Measurements from ENCODE around the gene RABEPK.
A peak's percentile ranks its signal among the peaks of the same experiment; 100 is the strongest.
"Not testable (repeated sequence)": the region's sequence is repeated elsewhere in the genome, so short reads cannot be mapped to it uniquely, and the experiment has no call there.

Gene RABEPK

GRCh38 chr9:125258832-125259534 lies 58.6 kb downstream of the RABEPK start:
- Histone ChIP-seq H3K4me3 (ENCODE audit: low read depth in 1 of 2, low read length in 2 of 2) (no peak overlapping the region), H3K9ac (ENCODE audit: low read length) (no peak overlapping the region), H3K27me3 (ENCODE audit: control insufficient read depth in 1 of 2, insufficient read depth in 2 of 2, low read length in 2 of 2) (peaks cover 0 to 3% of the 10 kb centered on the region in 2 donors), H3K27ac (ENCODE audit: low read depth, low read length) (no peak overlapping the region), H3K36me3 (ENCODE audit: insufficient read depth, low read length) (no peaks in the 10 kb centered on the region), H3K4me1 (ENCODE audit: insufficient read depth, low read length) (no peaks in the 10 kb centered on the region), H3K9me3 (ENCODE audit: low read length) (no peaks in the 10 kb centered on the region)

- no peak overlapping the region for H3K27ac ChIP-seq (ENCODE audit: low read depth, low read length)
- H3K27me3 ChIP-seq (ENCODE audit: control insufficient read depth in 1 of 2, insufficient read depth in 2 of 2, low read length in 2 of 2), result peaks cover 0 to 3% of the 10 kb centered on the region in 2 donors
- no peaks in the 10 kb centered on the region for H3K36me3 ChIP-seq (ENCODE audit: insufficient read depth, low read length)
- H3K4me3 ChIP-seq (ENCODE audit: low read depth in 1 of 2, low read length in 2 of 2), result no peak overlapping the region
- no peaks in the 10 kb centered on the region for H3K9me3 ChIP-seq (ENCODE audit: low read length)
- H3K9ac ChIP-seq (ENCODE audit: low read length), result no peak overlapping the region
- H3K4me1 ChIP-seq (ENCODE audit: insufficient read depth, low read length), result no peaks in the 10 kb centered on the region
Observed at GRCh38 chr9:125260561-125260960, 60.2 kb downstream of the RABEPK start.

GRCh38 chr9:125261501-125262293 lies 61.4 kb downstream of the RABEPK start, which contains the start of gene GAPVD1:
GAPVD1 (plus strand) TSS chr9:125261826; CDS start chr9:125298922, 37,096 bp downstream.
- H3K4me3 ChIP-seq (ENCODE audit: low read depth in 1 of 2, low read length in 2 of 2), result peak within 1 kb of the TSS; percentile 69 to 73
- peak within 1 kb of the TSS; percentile 65 for H3K9ac ChIP-seq (ENCODE audit: low read length)
- peaks cover 0 to 3% of the 10 kb centered on the region in 2 donors for H3K27me3 ChIP-seq (ENCODE audit: control insufficient read depth in 1 of 2, insufficient read depth in 2 of 2, low read length in 2 of 2)
- H3K9me3 ChIP-seq (ENCODE audit: low read length), result no peaks in the 10 kb centered on the region
- peak within 1 kb of the TSS; percentile 67 for H3K27ac ChIP-seq (ENCODE audit: low read depth, low read length)
- no peaks in the 10 kb centered on the region for H3K4me1 ChIP-seq (ENCODE audit: insufficient read depth, low read length)
- no peaks in the 10 kb centered on the region for H3K36me3 ChIP-seq (ENCODE audit: insufficient read depth, low read length)

GRCh38 chr9:125262294-125262991 lies 62.1 kb downstream of the RABEPK start:
- peak overlapping the region; percentile 69 to 73 for H3K4me3 ChIP-seq (ENCODE audit: low read depth in 1 of 2, low read length in 2 of 2)
- H3K9me3 ChIP-seq (ENCODE audit: low read length), result no peaks in the 10 kb centered on the region
- peak overlapping the region; percentile 67 for H3K27ac ChIP-seq (ENCODE audit: low read depth, low read length)
- peak overlapping the region; percentile 65 for H3K9ac ChIP-seq (ENCODE audit: low read length)
- H3K36me3 ChIP-seq (ENCODE audit: insufficient read depth, low read length), result no peaks in the 10 kb centered on the region
- H3K4me1 ChIP-seq (ENCODE audit: insufficient read depth, low read length), result no peaks in the 10 kb centered on the region
- H3K27me3 ChIP-seq (ENCODE audit: control insufficient read depth in 1 of 2, insufficient read depth in 2 of 2, low read length in 2 of 2), result peaks cover 0 to under 1% of the 10 kb centered on the region in 2 donors

- H3K27ac ChIP-seq (ENCODE audit: low read depth, low read length); H3K27me3 ChIP-seq (ENCODE audit: control insufficient read depth in 1 of 2, insufficient read depth in 2 of 2, low read length in 2 of 2); H3K4me3 ChIP-seq (ENCODE audit: low read depth in 1 of 2, low read length in 2 of 2); H3K4me1 ChIP-seq (ENCODE audit: insufficient read depth, low read length); H3K9me3 ChIP-seq (ENCODE audit: low read length); H3K9ac ChIP-seq (ENCODE audit: low read length); H3K36me3 ChIP-seq (ENCODE audit: insufficient read depth, low read length): not testable (repeated sequence)
Observed at GRCh38 chr9:125264068-125264467, 63.7 kb downstream of the RABEPK start.

- H3K9ac ChIP-seq (ENCODE audit: low read length), result no peak overlapping the region
- H3K27ac ChIP-seq (ENCODE audit: low read depth, low read length), result no peak overlapping the region
- no peaks in the 10 kb centered on the region for H3K27me3 ChIP-seq (ENCODE audit: control insufficient read depth in 1 of 2, insufficient read depth in 2 of 2, low read length in 2 of 2)
- no peaks in the 10 kb centered on the region for H3K9me3 ChIP-seq (ENCODE audit: low read length)
- no peaks in the 10 kb centered on the region for H3K36me3 ChIP-seq (ENCODE audit: insufficient read depth, low read length)
- peaks cover 13% of the 10 kb centered on the region for H3K4me1 ChIP-seq (ENCODE audit: insufficient read depth, low read length)
- H3K4me3 ChIP-seq (ENCODE audit: low read depth in 1 of 2, low read length in 2 of 2), result no peak overlapping the region
Observed at GRCh38 chr9:125268394-125269013, 68.2 kb downstream of the RABEPK start.

GRCh38 chr9:125269014-125269397 lies 68.7 kb downstream of the RABEPK start:
- no peak overlapping the region for H3K9ac ChIP-seq (ENCODE audit: low read length)
- H3K27ac ChIP-seq (ENCODE audit: low read depth, low read length), result no peak overlapping the region
- peaks cover 14% of the 10 kb centered on the region for H3K4me1 ChIP-seq (ENCODE audit: insufficient read depth, low read length)
- no peak overlapping the region for H3K4me3 ChIP-seq (ENCODE audit: low read depth in 1 of 2, low read length in 2 of 2)
- no peaks in the 10 kb centered on the region for H3K9me3 ChIP-seq (ENCODE audit: low read length)
- no peaks in the 10 kb centered on the region for H3K36me3 ChIP-seq (ENCODE audit: insufficient read depth, low read length)
- H3K27me3 ChIP-seq (ENCODE audit: control insufficient read depth in 1 of 2, insufficient read depth in 2 of 2, low read length in 2 of 2), result no peaks in the 10 kb centered on the region

- no peak overlapping the region for H3K27ac ChIP-seq (ENCODE audit: low read depth, low read length)
- H3K4me1 ChIP-seq (ENCODE audit: insufficient read depth, low read length), result peaks cover 14% of the 10 kb centered on the region
Observed at GRCh38 chr9:125271081-125271480, 70.7 kb downstream of the RABEPK start.

GRCh38 chr9:125272697-125273096 lies 72.4 kb downstream of the RABEPK start:
- H3K36me3 ChIP-seq (ENCODE audit: insufficient read depth, low read length), result no peaks in the 10 kb centered on the region
- H3K4me3 ChIP-seq (ENCODE audit: low read depth in 1 of 2, low read length in 2 of 2), result no peak overlapping the region
- H3K9ac ChIP-seq (ENCODE audit: low read length), result no peak overlapping the region
- H3K27me3 ChIP-seq (ENCODE audit: control insufficient read depth in 1 of 2, insufficient read depth in 2 of 2, low read length in 2 of 2), result no peaks in the 10 kb centered on the region
- H3K9me3 ChIP-seq (ENCODE audit: low read length), result no peaks in the 10 kb centered on the region
- peaks cover 14% of the 10 kb centered on the region for H3K4me1 ChIP-seq (ENCODE audit: insufficient read depth, low read length)
- H3K27ac ChIP-seq (ENCODE audit: low read depth, low read length), result no peak overlapping the region

More at GRCh38 chr9:125271081-125271480, 70.7 kb downstream of the RABEPK start:
- Histone ChIP-seq H3K27me3 (ENCODE audit: control insufficient read depth in 1 of 2, insufficient read depth in 2 of 2, low read length in 2 of 2) (no peaks in the 10 kb centered on the region), H3K9ac (ENCODE audit: low read length) (no peak overlapping the region), H3K36me3 (ENCODE audit: insufficient read depth, low read length) (no peaks in the 10 kb centered on the region), H3K4me3 (ENCODE audit: low read depth in 1 of 2, low read length in 2 of 2) (no peak overlapping the region), H3K9me3 (ENCODE audit: low read length) (no peaks in the 10 kb centered on the region)

- Histone ChIP-seq H3K9me3 (ENCODE audit: low read length) (no peaks in the 10 kb centered on the region), H3K4me3 (ENCODE audit: low read depth in 1 of 2, low read length in 2 of 2) (no peak overlapping the region), H3K27me3 (ENCODE audit: control insufficient read depth in 1 of 2, insufficient read depth in 2 of 2, low read length in 2 of 2) (no peaks in the 10 kb centered on the region), H3K36me3 (ENCODE audit: insufficient read depth, low read length) (no peaks in the 10 kb centered on the region), H3K9ac (ENCODE audit: low read length) (no peak overlapping the region), H3K27ac (ENCODE audit: low read depth, low read length) (no peak overlapping the region), H3K4me1 (ENCODE audit: insufficient read depth, low read length) (peaks cover 10% of the 10 kb centered on the region)
Observed at GRCh38 chr9:125276771-125277170, 76.4 kb downstream of the RABEPK start.

GRCh38 chr9:125277411-125277810 lies 77.1 kb downstream of the RABEPK start:
- Histone ChIP-seq H3K9me3 (ENCODE audit: low read length) (no peaks in the 10 kb centered on the region), H3K27me3 (ENCODE audit: control insufficient read depth in 1 of 2, insufficient read depth in 2 of 2, low read length in 2 of 2) (no peaks in the 10 kb centered on the region), H3K4me3 (ENCODE audit: low read depth in 1 of 2, low read length in 2 of 2) (no peak overlapping the region), H3K36me3 (ENCODE audit: insufficient read depth, low read length) (no peaks in the 10 kb centered on the region), H3K4me1 (ENCODE audit: insufficient read depth, low read length) (peaks cover 10% of the 10 kb centered on the region), H3K9ac (ENCODE audit: low read length) (no peak overlapping the region), H3K27ac (ENCODE audit: low read depth, low read length) (no peak overlapping the region)

Data from muscle layer of colon (tissue), 2 donors.